Skeletal muscle tissue (tissue), 4 donors: ENCODE results near the gene KCNIP1. TPM values are rescaled to one million over a fixed set of nuclear protein-coding genes. Genes with fewer than 3 reads are reported as not detected.

Source experiments
- H3K27ac ChIP-seq: one replicate; pipeline ENCODE4 v1.7.0; 2013; ENCODE audit warnings: mild to moderate bottlenecking, low read depth, low read length, inconsistent platforms
- H3K27me3 ChIP-seq, 3 donors: one replicate each; pipeline ENCODE4 v1.7.0; 2013; ENCODE audit warnings: low read length in 3 of 3; ENCODE audit not compliant: control insufficient read depth in 3 of 3, insufficient read depth in 3 of 3
- H3K36me3 ChIP-seq, 3 donors: one replicate each; pipeline ENCODE4 v1.7.0; 2013; ENCODE audit warnings: low read length in 3 of 3; ENCODE audit not compliant: control insufficient read depth in 3 of 3, insufficient read depth in 3 of 3
- H3K4me1 ChIP-seq, 3 donors: one replicate each; pipeline ENCODE4 v1.7.0; 2013; ENCODE audit warnings: low read length in 3 of 3, mild to moderate bottlenecking in 3 of 3; ENCODE audit not compliant: control insufficient read depth in 3 of 3, insufficient read depth in 3 of 3
- H3K4me3 ChIP-seq, 3 donors: one replicate each; pipeline ENCODE4 v1.7.0; 2013; ENCODE audit warnings: low read length in 3 of 3
- H3K9ac ChIP-seq, 3 donors: one replicate each; pipeline ENCODE4 v1.7.0; 2013; ENCODE audit warnings: low read length in 3 of 3, mild to moderate bottlenecking in 3 of 3, moderate library complexity in 2 of 3, low read depth in 1 of 3
- H3K9me3 ChIP-seq, 3 donors: one replicate each; pipeline ENCODE4 v1.7.0; 2013; ENCODE audit warnings: low read length in 3 of 3; ENCODE audit not compliant: control insufficient read depth in 3 of 3
- total RNA-seq: library from RNA; depleted of rRNA; stranded (reverse); fragments of >200 nt; gene quantifications from one replicate; pipeline ENCODE4 v1.2.3, GENCODE V29; 2014
- donor health status: Osteomylitis.

The KCNIP1 gene
- total RNA-seq, 1 donor from 2014 or later: 4.2 TPM

- Histone ChIP-seq H3K4me1 (peaks cover 0 to 4% (median 2%) of the 10 kb centered on the region in 3 donors), H3K36me3 (no peaks in the 10 kb centered on the region), H3K27me3 (peaks cover 0 to 2% (median under 1%) of the 10 kb centered on the region in 3 donors), H3K9me3 (peaks cover 0 to 4% (median 0%) of the 10 kb centered on the region in 3 donors), H3K27ac (no peak overlapping the region), H3K4me3 (no peak overlapping the region), H3K9ac (no peak overlapping the region)
Measured at GRCh38 chr5:170518277-170518676, 14.5 kb downstream of the KCNIP1 start.

- no peak overlapping the region for H3K27ac ChIP-seq
- H3K9me3 ChIP-seq: peaks cover 0 to 4% (median 0%) of the 10 kb centered on the region in 3 donors
- H3K4me3 ChIP-seq: no peak overlapping the region
- peaks cover 3 to 11% (median 10%) of the 10 kb centered on the region in 3 donors for H3K27me3 ChIP-seq
- H3K4me1 ChIP-seq: peaks cover 0 to 7% (median 2%) of the 10 kb centered on the region in 3 donors
- H3K36me3 ChIP-seq: no peaks in the 10 kb centered on the region
- H3K9ac ChIP-seq: no peak overlapping the region
Measured at GRCh38 chr5:170519549-170519948, 15.7 kb downstream of the KCNIP1 start.

GRCh38 chr5:170520372-170520771 lies 16.6 kb downstream of the KCNIP1 start:
- H3K9me3 ChIP-seq: peaks cover 0 to 4% (median 0%) of the 10 kb centered on the region in 3 donors
- H3K9ac ChIP-seq: no peak overlapping the region
- H3K27me3 ChIP-seq: peaks cover 3 to 15% (median 10%) of the 10 kb centered on the region in 3 donors
- no peaks in the 10 kb centered on the region for H3K36me3 ChIP-seq
- H3K4me1 ChIP-seq: peaks cover 0 to 7% (median 2%) of the 10 kb centered on the region in 3 donors
- H3K4me3 ChIP-seq: no peak overlapping the region
- no peak overlapping the region for H3K27ac ChIP-seq

GRCh38 chr5:170522211-170523141 lies 18.7 kb downstream of the KCNIP1 start:
- Histone ChIP-seq H3K9ac (no peak overlapping the region), H3K4me1 (peaks cover 0 to 7% (median 2%) of the 10 kb centered on the region in 3 donors), H3K27ac (no peak overlapping the region), H3K4me3 (no peak overlapping the region), H3K27me3 (peaks cover 7 to 17% (median 17%) of the 10 kb centered on the region in 3 donors), H3K9me3 (peaks cover 0 to 4% (median 0%) of the 10 kb centered on the region in 3 donors), H3K36me3 (no peaks in the 10 kb centered on the region)

GRCh38 chr5:170523142-170523551 lies 19.3 kb downstream of the KCNIP1 start:
- Histone ChIP-seq H3K4me3 (no peak overlapping the region), H3K9me3 (peaks cover 0 to 4% (median 0%) of the 10 kb centered on the region in 3 donors), H3K4me1 (peaks cover 0 to 7% (median 2%) of the 10 kb centered on the region in 3 donors), H3K9ac (no peak overlapping the region), H3K36me3 (no peaks in the 10 kb centered on the region), H3K27me3 (peaks cover 7 to 17% (median 17%) of the 10 kb centered on the region in 3 donors), H3K27ac (no peak overlapping the region)

GRCh38 chr5:170523830-170524229 lies 20.0 kb downstream of the KCNIP1 start:
- Histone ChIP-seq H3K36me3 (no peaks in the 10 kb centered on the region), H3K4me3 (no peak overlapping the region), H3K27me3 (peaks cover 7 to 17% (median 17%) of the 10 kb centered on the region in 3 donors), H3K4me1 (peaks cover 0 to 7% (median 2%) of the 10 kb centered on the region in 3 donors), H3K27ac (no peak overlapping the region), H3K9ac (no peak overlapping the region), H3K9me3 (peaks cover 0 to 2% (median 0%) of the 10 kb centered on the region in 3 donors)

GRCh38 chr5:170524576-170524975 lies 20.8 kb downstream of the KCNIP1 start:
- no peak overlapping the region for H3K27ac ChIP-seq
- H3K4me1 ChIP-seq: peaks cover 0 to 7% (median 2%) of the 10 kb centered on the region in 3 donors
- peaks cover 0 to 2% (median 0%) of the 10 kb centered on the region in 3 donors for H3K9me3 ChIP-seq
- H3K36me3 ChIP-seq: no peaks in the 10 kb centered on the region
- peaks cover 7 to 17% (median 17%) of the 10 kb centered on the region in 3 donors for H3K27me3 ChIP-seq
- H3K4me3 ChIP-seq: no peak overlapping the region
- no peak overlapping the region for H3K9ac ChIP-seq

- H3K9ac ChIP-seq: no peak overlapping the region
- H3K27me3 ChIP-seq: peaks cover 7 to 17% (median 17%) of the 10 kb centered on the region in 3 donors
- H3K9me3 ChIP-seq: peaks cover 0 to 2% (median 0%) of the 10 kb centered on the region in 3 donors
- no peak overlapping the region for H3K4me3 ChIP-seq
- H3K36me3 ChIP-seq: no peaks in the 10 kb centered on the region
- H3K27ac ChIP-seq: no peak overlapping the region
- H3K4me1 ChIP-seq: peaks cover 0 to 7% (median 2%) of the 10 kb centered on the region in 3 donors
Measured at GRCh38 chr5:170525470-170526211, 21.8 kb downstream of the KCNIP1 start.

GRCh38 chr5:170527991-170528390 lies 24.2 kb downstream of the KCNIP1 start:
- Histone ChIP-seq H3K9me3 (no peaks in the 10 kb centered on the region), H3K4me1 (peaks cover 0 to 5% (median 0%) of the 10 kb centered on the region in 3 donors), H3K9ac (no peak overlapping the region), H3K36me3 (no peaks in the 10 kb centered on the region), H3K27me3 (peaks cover 7 to 17% (median 17%) of the 10 kb centered on the region in 3 donors), H3K4me3 (no peak overlapping the region), H3K27ac (no peak overlapping the region)
